ENCODE data around the gene CHIA.

CHIA gene

GRCh38 chr1:111369645-111370044 lies 79.0 kb downstream of the CHIA start:
- no peak for DNase-seq

Measured in NCI-H345 (cell line).